Activated naive CD4-positive, alpha-beta T cell treated with anti-CD3 and anti-CD28 coated beads, Interleukin-2, amount 10 ng/mL, durations not matched to agents 7 days and 5 days (primary cell): Measurements from ENCODE around the gene RNLS.

ENCODE experiments used
- CTCF ChIA-PET: fragments of 350-600 bp; sonication (Branson Sonifier 250); formaldehyde crosslinking; loops from one replicate; lab custom pipeline; 2021; ENCODE audit warnings: antibody characterized with exemption; lab: Charles Lee
- DNase-seq: peaks from one replicate; pipeline ENCODE4 v3.0.0-alpha.2; 2020
- H3K27ac Mint-ChIP-seq: one replicate; pipeline ENCODE4 v1.8.0; 2021; ENCODE audit warnings: mild to moderate bottlenecking, moderate library complexity, mixed read lengths
- H3K27me3 Mint-ChIP-seq: one replicate; pipeline ENCODE4 v1.8.0; 2021; ENCODE audit warnings: mild to moderate bottlenecking, mixed read lengths
- H3K36me3 Mint-ChIP-seq: one replicate; pipeline ENCODE4 v1.8.0; 2021; ENCODE audit warnings: mixed read lengths
- H3K4me1 Mint-ChIP-seq: one replicate; pipeline ENCODE4 v1.8.0; 2021; ENCODE audit warnings: mixed read lengths
- H3K4me3 Mint-ChIP-seq: one replicate; pipeline ENCODE4 v1.8.0; 2021; ENCODE audit warnings: mild to moderate bottlenecking, moderate library complexity, mixed read lengths
- H3K9me3 Mint-ChIP-seq: one replicate; pipeline ENCODE4 v1.8.0; 2021; ENCODE audit warnings: mixed read lengths

RNLS gene

DNA sequence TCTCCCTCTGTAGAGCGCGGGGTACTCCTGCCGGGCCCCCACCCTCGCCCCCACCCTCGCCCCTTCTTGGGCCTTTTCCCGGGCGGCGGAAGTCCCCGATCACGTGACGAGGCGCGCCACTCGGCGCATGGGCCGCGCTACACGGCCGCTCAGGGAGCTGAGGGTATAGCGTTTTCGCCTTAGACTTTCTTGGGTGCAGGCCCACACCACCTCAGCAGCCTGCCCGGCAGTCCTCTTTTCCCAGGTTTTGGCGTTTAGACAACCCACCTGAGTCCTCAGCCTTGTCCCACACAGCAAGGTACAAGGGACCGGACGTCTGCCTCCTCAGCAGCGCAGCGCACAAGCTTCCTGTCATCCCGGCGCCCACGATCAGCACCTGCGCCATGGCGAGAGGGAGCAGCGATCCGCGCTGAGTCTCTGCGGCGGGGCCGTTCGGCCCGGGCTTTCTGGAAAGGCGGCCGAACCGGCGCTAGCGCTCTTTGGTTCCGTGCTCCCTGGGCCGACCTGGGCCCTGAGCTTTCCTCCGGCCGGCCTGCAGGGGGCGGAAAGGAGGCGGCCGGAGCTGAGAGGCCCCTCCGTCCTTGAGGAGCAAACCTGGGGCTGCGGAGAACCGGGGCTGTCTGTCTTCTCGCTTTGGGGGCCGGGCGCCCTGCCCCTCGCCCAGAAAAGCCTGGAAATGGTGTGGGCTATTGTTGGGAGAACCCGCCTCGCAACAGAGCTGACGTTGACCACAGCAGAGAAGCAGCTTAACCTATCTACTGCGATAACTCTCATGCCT, at the start of gene RNLS:
TSS of gene RNLS (minus strand) at position 513 of the 778 bp plus-strand sequence.
- peak; percentile 74 for DNase-seq
- H3K36me3 Mint-ChIP-seq = no peaks in the 10 kb centered on the region
- CTCF ChIA-PET = interaction anchor here (0.7 to 1.8 kb wide), 14 partner anchors 9 to 722 kb away, joined by 3 to 6 read pairs (median 4); partner anchors contain the start of gene LIPN
- peak within 1 kb of the TSS; percentile 82 for H3K4me3 Mint-ChIP-seq
- peaks cover 14% of the 10 kb centered on the region for H3K4me1 Mint-ChIP-seq
- H3K9me3 Mint-ChIP-seq = no peaks in the 10 kb centered on the region
- peaks cover 20% of the 10 kb centered on the region for H3K27me3 Mint-ChIP-seq
- peak within 1 kb of the TSS; percentile 85 for H3K27ac Mint-ChIP-seq

DNA sequence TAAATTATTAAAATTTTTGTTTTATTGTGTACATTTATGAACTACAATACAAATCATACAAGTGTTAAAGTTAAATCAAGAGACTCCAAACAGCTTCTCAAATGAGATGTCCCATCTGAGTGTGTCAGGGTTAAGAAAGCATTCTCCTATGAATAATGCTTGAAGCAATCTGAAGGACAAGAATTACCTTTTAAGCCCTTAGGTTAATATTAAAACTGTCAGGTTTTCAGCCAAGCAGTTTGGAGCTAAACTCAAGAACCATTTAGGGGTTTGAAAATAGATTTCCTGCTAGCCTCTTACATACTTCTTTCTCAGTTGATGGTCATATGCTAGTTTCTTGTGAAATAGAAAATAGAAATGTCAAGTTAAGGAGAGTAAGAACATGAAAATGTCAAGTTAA, 41.7 kb upstream of the RNLS start:
- Mint-ChIP-seq H3K4me3 (no peak overlapping the region), H3K27ac (no peak overlapping the region), H3K36me3 (no peaks in the 10 kb centered on the region), H3K9me3 (peaks cover 1% of the 10 kb centered on the region), H3K27me3 (peaks cover 4% of the 10 kb centered on the region), H3K4me1 (no peaks in the 10 kb centered on the region)
- DNase-seq = no peak
- CTCF ChIA-PET = no interaction called here

DNA sequence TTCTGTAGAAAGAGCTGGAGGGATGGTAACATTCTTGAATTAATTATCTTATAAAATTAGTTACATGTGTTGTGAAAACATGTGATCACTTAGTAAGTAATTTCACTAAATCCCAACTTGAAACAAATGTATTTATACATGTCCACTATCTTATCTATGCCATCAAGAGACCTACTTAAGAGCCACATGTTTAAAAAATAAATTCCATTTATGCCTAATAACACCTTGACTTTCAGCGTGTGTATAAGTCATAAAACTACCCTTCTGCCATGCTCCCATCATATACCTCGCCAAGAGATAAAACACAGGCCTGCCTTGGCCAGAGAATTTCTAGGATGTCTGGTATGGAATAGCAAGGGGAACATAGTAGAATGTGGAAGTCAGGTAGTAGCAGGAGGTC, 40.7 kb upstream of the RNLS start:
- peaks cover 4% of the 10 kb centered on the region for H3K27me3 Mint-ChIP-seq
- peaks cover 1% of the 10 kb centered on the region for H3K9me3 Mint-ChIP-seq
- H3K4me3 Mint-ChIP-seq = no peak overlapping the region
- no peak for DNase-seq
- CTCF ChIA-PET = no interaction called here
- H3K27ac Mint-ChIP-seq = no peak overlapping the region
- no peaks in the 10 kb centered on the region for H3K36me3 Mint-ChIP-seq
- H3K4me1 Mint-ChIP-seq = no peaks in the 10 kb centered on the region

DNA sequence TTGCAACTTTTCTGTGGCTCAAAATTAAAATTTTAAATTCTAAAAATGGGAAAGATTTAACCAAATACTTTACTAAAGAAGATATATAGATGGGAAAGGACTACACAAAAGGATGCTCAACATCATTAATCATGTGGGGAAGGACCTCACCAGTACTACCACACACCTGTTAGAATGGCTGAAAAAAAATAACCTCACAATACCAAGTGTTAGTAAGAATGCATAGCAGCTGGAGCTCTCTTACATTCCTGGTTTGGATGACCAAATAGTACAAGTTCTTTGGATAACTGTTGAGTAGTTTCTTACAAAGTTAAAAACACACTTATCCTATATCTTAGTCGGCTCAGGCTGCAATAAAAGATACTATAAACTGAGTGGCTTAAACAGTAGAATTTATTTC, 37.3 kb upstream of the RNLS start:
- H3K36me3 Mint-ChIP-seq = no peaks in the 10 kb centered on the region
- CTCF ChIA-PET = no interaction called here
- peaks cover 4% of the 10 kb centered on the region for H3K27me3 Mint-ChIP-seq
- H3K4me3 Mint-ChIP-seq = no peak overlapping the region
- no peak overlapping the region for H3K27ac Mint-ChIP-seq
- H3K9me3 Mint-ChIP-seq = no peaks in the 10 kb centered on the region
- no peak for DNase-seq
- H3K4me1 Mint-ChIP-seq = no peaks in the 10 kb centered on the region

DNA sequence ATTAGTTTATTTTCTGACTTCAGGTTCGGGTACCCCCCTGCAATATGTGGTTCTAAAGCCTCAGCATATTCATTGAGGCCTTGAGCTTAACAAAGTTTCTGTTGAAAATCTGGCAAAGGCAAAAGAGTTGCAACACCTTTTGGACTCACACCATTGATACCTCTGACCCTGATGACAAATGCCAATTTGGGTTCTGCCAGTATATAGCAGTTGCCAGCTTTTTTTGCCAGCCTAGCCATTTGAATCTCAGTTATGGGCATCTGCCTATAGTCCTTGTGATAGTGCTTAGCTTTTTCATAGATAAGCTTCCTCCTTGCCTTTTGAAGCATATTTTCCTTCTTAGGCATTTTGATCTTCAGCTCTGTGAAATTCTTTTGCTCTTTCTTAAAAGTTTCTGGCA, 35.4 kb upstream of the RNLS start:
- CTCF ChIA-PET = no interaction called here
- H3K27me3 Mint-ChIP-seq = peaks cover 4% of the 10 kb centered on the region
- H3K36me3 Mint-ChIP-seq = no peaks in the 10 kb centered on the region
- no peak for DNase-seq
- no peak overlapping the region for H3K27ac Mint-ChIP-seq
- H3K4me3 Mint-ChIP-seq = no peak overlapping the region
- no peaks in the 10 kb centered on the region for H3K9me3 Mint-ChIP-seq
- no peaks in the 10 kb centered on the region for H3K4me1 Mint-ChIP-seq

DNA sequence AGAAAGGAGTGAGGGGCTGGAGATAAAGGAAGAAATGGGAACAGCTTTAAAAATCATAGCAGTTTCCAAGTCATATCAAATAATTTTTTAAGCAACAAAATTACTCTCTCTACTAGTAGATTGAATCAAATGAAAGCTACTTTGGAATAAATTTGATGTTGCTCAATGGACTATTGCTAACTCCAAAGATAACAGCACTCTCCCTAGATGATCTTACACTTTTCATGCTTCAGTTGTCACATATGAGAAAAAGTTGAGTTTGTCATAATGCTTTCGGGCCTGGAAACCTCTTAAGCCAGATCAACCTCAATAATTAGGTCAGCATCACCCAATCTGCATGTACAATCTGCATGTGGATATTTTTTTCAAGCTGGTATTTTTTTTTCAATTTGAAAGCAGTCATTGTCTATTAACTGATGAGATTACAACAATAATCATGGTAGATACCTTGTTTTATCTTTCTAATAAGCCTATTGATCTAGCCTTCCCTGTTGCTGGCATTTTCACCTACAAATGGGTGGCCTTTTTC, 34.7 kb upstream of the RNLS start:
- H3K27me3 Mint-ChIP-seq = peaks cover 4% of the 10 kb centered on the region
- no peaks in the 10 kb centered on the region for H3K36me3 Mint-ChIP-seq
- H3K4me1 Mint-ChIP-seq = no peaks in the 10 kb centered on the region
- no peak for DNase-seq
- no peaks in the 10 kb centered on the region for H3K9me3 Mint-ChIP-seq
- CTCF ChIA-PET = interaction anchor here (1.2 kb wide), 1 partner anchor 53 kb away, joined by 3 read pairs; no protein-coding TSS in a partner anchor
- no peak overlapping the region for H3K27ac Mint-ChIP-seq
- no peak overlapping the region for H3K4me3 Mint-ChIP-seq

DNA sequence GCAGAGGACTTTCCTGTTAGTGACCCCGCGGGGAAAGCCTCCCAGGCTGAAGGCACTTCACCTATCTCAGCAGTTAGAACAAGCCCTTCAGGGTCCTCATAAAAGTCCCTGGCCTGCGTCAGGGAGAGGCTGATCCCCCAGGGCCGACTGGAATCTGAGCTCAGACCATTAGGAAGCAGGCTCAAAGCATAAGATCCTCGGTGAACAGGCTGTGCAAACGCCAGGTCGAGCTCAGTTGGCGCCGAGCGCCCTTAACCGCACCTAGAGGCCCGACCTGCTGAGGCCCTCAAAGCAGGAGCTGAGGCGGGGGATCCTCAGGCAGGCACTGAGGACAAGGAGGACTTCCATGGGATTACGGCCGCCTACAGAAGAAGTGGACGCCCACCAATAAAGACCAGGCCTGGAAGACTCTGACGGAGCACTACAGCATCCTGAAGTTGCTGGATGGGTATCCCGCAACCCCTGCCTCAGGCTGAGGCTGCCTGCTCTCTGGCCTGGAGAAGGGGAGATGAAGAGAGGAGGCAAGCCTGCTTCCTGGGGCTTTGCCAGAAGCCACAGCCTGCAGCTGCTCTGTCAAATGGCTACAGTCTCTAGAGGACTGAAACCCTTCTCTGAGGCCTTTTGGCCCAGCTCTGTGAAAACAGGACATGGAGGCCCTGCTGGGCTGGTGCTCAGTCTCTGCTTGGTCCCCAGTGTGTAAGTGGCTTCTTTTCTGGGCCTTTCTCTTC, 33.3 kb upstream of the RNLS start:
- Mint-ChIP-seq H3K27ac (no peak overlapping the region), H3K36me3 (no peaks in the 10 kb centered on the region), H3K27me3 (no peaks in the 10 kb centered on the region), H3K4me3 (no peak overlapping the region), H3K4me1 (no peaks in the 10 kb centered on the region), H3K9me3 (no peaks in the 10 kb centered on the region)
- DNase-seq = no peak
- CTCF ChIA-PET = no interaction called here

DNA sequence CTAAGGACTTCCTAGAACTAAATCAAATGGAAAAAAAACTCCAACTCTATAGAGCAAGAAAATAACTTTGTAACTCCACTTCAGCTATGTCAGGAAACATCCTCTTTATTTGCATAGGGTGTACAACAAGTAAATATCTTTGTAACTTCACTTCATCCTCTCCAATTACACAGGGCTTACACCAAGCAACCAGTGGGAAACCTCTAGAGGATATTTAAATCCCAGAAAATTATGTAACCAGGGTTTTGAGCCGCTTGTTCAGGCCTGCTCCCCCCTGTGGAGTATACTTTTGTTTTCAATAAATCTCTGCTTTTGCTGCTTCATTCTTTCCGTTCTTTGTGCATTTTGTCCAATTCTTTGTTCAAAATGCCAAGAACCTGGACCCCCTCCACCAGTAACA, 25.7 kb upstream of the RNLS start:
- Mint-ChIP-seq H3K27me3 (no peaks in the 10 kb centered on the region), H3K36me3 (no peaks in the 10 kb centered on the region), H3K27ac (no peak overlapping the region), H3K4me3 (no peak overlapping the region), H3K4me1 (no peaks in the 10 kb centered on the region), H3K9me3 (no peaks in the 10 kb centered on the region)
- DNase-seq = no peak
- CTCF ChIA-PET = no interaction called here

DNA sequence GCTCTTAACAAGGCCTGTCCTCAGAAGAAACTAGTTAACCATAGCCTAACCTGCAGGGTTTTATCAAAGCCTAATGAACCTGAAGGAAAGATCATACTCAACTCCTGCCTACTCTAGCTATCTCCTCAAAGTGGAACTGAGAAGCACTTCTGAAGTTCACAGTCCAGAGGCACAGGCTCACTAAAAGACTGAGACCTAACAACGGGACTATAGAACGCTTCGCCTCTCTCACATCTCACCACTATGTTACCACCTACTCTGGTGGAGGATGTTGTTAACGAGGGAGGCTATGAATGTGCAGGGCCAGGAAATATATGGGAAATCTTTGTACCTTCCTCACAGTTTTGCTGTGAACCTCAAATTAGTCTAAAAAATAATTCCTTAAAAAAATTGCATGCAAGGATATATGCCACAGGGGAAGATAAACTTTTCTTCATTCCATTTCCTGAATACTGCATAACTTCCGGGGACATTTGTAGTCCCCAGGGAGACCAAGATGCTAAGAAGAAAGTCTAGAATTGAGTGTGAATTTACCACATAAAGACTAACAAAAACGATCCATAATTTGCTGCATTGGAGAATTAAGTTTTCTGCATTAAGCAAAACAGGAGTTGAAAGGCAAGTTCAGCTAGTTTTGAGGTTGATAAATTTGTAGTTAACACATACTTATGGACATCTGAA, 25.1 kb upstream of the RNLS start:
- CTCF ChIA-PET = no interaction called here
- Mint-ChIP-seq H3K27me3 (no peaks in the 10 kb centered on the region), H3K4me1 (no peaks in the 10 kb centered on the region), H3K9me3 (no peaks in the 10 kb centered on the region), H3K27ac (no peak overlapping the region), H3K4me3 (no peak overlapping the region), H3K36me3 (no peaks in the 10 kb centered on the region)
- DNase-seq = no peak

DNA sequence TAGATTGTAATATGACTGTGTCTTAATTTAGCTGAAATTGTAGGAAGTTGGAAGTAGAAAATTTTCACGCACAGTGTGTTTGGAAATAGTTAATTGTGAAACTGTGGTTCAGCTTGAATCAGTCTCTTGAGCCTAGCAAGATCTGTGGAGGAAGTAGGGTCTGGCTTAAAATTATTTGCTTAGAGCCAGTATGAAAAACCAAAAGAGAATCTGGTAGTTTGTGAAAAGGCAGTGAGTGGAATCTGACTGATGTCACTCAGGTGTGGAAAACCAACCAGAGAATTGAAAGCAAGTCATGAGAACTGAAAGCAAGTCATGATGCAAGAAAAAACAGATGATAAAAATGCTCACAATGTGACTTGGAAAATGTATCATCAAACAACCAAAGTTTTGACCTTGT, 14.9 kb upstream of the RNLS start:
- Mint-ChIP-seq H3K4me3 (no peak overlapping the region), H3K4me1 (no peaks in the 10 kb centered on the region), H3K27me3 (no peaks in the 10 kb centered on the region), H3K27ac (no peak overlapping the region), H3K36me3 (no peaks in the 10 kb centered on the region), H3K9me3 (no peaks in the 10 kb centered on the region)
- no peak for DNase-seq
- CTCF ChIA-PET = interaction anchor here (0.5 to 0.9 kb wide), 2 partner anchors 9 to 828 kb away, joined by 3 read pairs; no protein-coding TSS in a partner anchor

DNA sequence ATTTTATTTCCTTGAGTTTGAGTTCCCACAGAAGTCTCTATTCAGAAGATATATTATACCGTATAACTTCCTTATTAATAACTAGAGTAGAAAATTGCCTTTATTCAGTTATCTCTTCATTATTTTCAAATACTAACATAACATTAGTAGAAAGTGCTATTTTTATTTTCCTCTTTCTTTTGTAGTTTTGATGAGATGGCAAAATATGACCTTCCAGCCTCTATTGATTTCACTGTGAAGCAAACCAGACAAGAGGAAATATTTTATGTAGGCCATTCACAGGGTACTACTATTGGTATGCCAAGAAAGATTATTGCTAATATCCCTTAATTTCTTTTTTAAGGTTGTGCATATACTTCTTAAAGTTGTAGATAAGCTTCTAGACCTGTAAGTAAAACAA, 11.4 kb upstream of the RNLS start:
- H3K4me3 Mint-ChIP-seq = no peak overlapping the region
- no peaks in the 10 kb centered on the region for H3K27me3 Mint-ChIP-seq
- no peaks in the 10 kb centered on the region for H3K4me1 Mint-ChIP-seq
- no peak overlapping the region for H3K27ac Mint-ChIP-seq
- CTCF ChIA-PET = no interaction called here
- DNase-seq = no peak
- no peaks in the 10 kb centered on the region for H3K36me3 Mint-ChIP-seq
- no peaks in the 10 kb centered on the region for H3K9me3 Mint-ChIP-seq

DNA sequence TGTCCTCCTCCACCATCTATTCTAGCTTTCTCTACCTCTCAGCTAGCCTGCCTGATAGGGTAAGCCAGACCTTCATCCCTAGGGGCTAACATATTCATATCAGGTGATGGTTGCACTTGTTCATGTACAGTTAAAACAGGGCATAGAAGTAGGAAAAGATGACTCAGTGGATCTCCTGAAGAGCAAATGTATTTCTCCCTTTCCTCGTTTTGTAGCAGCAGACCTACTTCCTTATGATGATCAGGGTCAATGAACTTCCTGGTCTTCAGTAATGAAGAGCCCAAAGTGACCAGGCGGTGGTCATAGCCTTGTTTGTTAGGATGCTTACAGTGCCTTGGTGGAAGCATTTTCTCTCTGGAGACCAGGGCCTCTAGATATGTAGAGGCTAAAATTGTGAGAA, 9.8 kb upstream of the RNLS start:
- Mint-ChIP-seq H3K9me3 (no peaks in the 10 kb centered on the region), H3K4me3 (no peak overlapping the region), H3K27ac (no peak overlapping the region), H3K27me3 (no peaks in the 10 kb centered on the region), H3K36me3 (no peaks in the 10 kb centered on the region), H3K4me1 (no peaks in the 10 kb centered on the region)
- CTCF ChIA-PET = interaction anchor here (1.2 kb wide), 1 partner anchor 10 kb away, joined by 5 read pairs; the partner anchor contains the start of gene RNLS
- DNase-seq = no peak

DNA sequence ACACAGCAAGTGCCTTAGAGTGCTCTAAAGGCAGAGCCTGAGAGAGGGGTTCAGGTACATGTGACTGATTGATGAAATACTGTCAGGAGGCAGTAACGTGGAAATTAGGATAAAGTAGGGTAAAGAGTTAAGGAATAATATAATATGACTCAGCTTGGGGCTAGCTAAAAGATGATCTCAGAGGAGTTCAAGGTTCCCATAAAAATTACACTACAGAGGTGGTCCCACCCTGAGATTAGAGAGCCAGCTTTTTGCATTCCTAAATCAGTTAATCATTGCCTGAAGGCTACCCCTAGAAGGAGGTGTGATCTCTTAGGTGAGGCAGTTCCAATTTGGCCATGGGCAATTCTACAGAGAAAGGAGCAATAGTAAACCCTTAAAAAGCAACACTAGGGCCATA, 9.3 kb upstream of the RNLS start:
- CTCF ChIA-PET = interaction anchor here (1.2 kb wide), 1 partner anchor 9 kb away, joined by 5 read pairs; the partner anchor contains the start of gene RNLS
- no peak overlapping the region for H3K27ac Mint-ChIP-seq
- H3K4me3 Mint-ChIP-seq = no peak overlapping the region
- no peaks in the 10 kb centered on the region for H3K9me3 Mint-ChIP-seq
- no peaks in the 10 kb centered on the region for H3K27me3 Mint-ChIP-seq
- H3K4me1 Mint-ChIP-seq = no peaks in the 10 kb centered on the region
- DNase-seq = no peak
- H3K36me3 Mint-ChIP-seq = no peaks in the 10 kb centered on the region

DNA sequence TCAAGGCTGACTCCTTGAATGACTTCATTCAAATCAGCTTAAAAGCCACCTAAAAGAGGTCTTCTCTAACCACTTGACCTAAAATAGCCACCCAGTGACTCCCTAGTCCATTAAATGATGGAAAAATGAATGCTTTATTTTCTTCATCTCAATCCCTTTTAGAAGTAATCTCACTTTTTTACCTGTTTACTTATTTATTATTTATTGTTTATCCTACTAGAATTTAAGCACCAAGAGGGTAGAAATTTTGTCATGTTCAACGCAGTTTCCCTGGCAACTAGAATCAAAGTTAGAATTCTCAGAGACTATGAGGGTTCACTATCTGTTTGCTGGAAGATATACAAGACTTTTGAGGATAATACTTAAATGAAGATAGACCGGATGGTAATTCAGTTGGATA, 3.3 kb upstream of the RNLS start, which contains the start of gene LIPJ:
TSS of gene LIPJ (plus strand) at position 301 of the 400 bp plus-strand sequence. CDS start 3,926 bp downstream, outside the sequence.
- Mint-ChIP-seq H3K4me1 (peaks cover 14% of the 10 kb centered on the region), H3K27me3 (peaks cover 20% of the 10 kb centered on the region), H3K4me3 (no peak within 1 kb of the TSS), H3K36me3 (no peaks in the 10 kb centered on the region), H3K9me3 (no peaks in the 10 kb centered on the region), H3K27ac (no peak within 1 kb of the TSS)
- DNase-seq = no peak
- CTCF ChIA-PET = interaction anchor here (0.6 kb wide), 1 partner anchor 1596 kb away, joined by 3 read pairs; no protein-coding TSS in a partner anchor
